SK-N-DZ (cell line): ENCODE measurements around the gene BLOC1S5.
"Not testable (repeated sequence)": the region's sequence is repeated elsewhere in the genome, so short reads cannot be mapped to it uniquely, and the experiment has no call there.

Experiments
- DNase-seq: peaks from one replicate; pipeline ENCODE4 v3.0.0-alpha.2; 2015; ENCODE audit warnings: low spot score

Gene BLOC1S5

GRCh38 chr6:8082572-8082953, 18.4 kb upstream of the BLOC1S5 start:
- DNase-seq, result no peak

GRCh38 chr6:8080362-8081151, 16.4 kb upstream of the BLOC1S5 start:
- DNase-seq, result no peak

GRCh38 chr6:8079126-8079525, 14.9 kb upstream of the BLOC1S5 start:
- no peak for DNase-seq

- no peak for DNase-seq
Observed at GRCh38 chr6:8077991-8078390, 13.8 kb upstream of the BLOC1S5 start.

GRCh38 chr6:8075704-8076103, 11.5 kb upstream of the BLOC1S5 start:
- DNase-seq, result no peak

- no peak for DNase-seq
Observed at GRCh38 chr6:8075185-8075584, 11.0 kb upstream of the BLOC1S5 start.

- no peak for DNase-seq
Observed at GRCh38 chr6:8074213-8074612, 10.0 kb upstream of the BLOC1S5 start.

- DNase-seq, result no peak
Observed at GRCh38 chr6:8073758-8074157, 9.6 kb upstream of the BLOC1S5 start.

GRCh38 chr6:8070718-8071117, 6.5 kb upstream of the BLOC1S5 start:
- DNase-seq, result no peak

- peak; percentile 80 for DNase-seq
Observed at GRCh38 chr6:8069631-8070284, 5.6 kb upstream of the BLOC1S5 start.

GRCh38 chr6:8069151-8069550, 5.0 kb upstream of the BLOC1S5 start:
- DNase-seq, result peak; percentile 58

GRCh38 chr6:8066108-8066507, 1.9 kb upstream of the BLOC1S5 start:
- DNase-seq, result no peak

- no peak for DNase-seq
Observed at GRCh38 chr6:8065519-8065911, 1.3 kb upstream of the BLOC1S5 start.

GRCh38 chr6:8064638-8065518, 689 bp upstream of the BLOC1S5 start:
- DNase-seq, result no peak

GRCh38 chr6:8061736-8062135, 2.5 kb downstream of the BLOC1S5 start:
- no peak for DNase-seq

GRCh38 chr6:8060346-8060745, 3.8 kb downstream of the BLOC1S5 start:
- DNase-seq, result no peak

GRCh38 chr6:8059129-8059528, 5.1 kb downstream of the BLOC1S5 start:
- no peak for DNase-seq

GRCh38 chr6:8057793-8058192, 6.4 kb downstream of the BLOC1S5 start:
- no peak for DNase-seq

- DNase-seq, result no peak
Observed at GRCh38 chr6:8057263-8057662, 6.9 kb downstream of the BLOC1S5 start.

GRCh38 chr6:8054276-8054675, 9.9 kb downstream of the BLOC1S5 start:
- no peak for DNase-seq

- no peak for DNase-seq
Observed at GRCh38 chr6:8047541-8048292, 16.5 kb downstream of the BLOC1S5 start.

- not testable (repeated sequence) for DNase-seq
Observed at GRCh38 chr6:8045769-8046168, 18.4 kb downstream of the BLOC1S5 start.
